Measurements from ENCODE around the gene SDR42E2. TPM values are rescaled to one million over a fixed set of nuclear protein-coding genes. Genes with fewer than 3 reads are reported as not detected.

The SDR42E2 gene
- polyA plus RNA-seq, 1 donor: 0.06 TPM

DNA sequence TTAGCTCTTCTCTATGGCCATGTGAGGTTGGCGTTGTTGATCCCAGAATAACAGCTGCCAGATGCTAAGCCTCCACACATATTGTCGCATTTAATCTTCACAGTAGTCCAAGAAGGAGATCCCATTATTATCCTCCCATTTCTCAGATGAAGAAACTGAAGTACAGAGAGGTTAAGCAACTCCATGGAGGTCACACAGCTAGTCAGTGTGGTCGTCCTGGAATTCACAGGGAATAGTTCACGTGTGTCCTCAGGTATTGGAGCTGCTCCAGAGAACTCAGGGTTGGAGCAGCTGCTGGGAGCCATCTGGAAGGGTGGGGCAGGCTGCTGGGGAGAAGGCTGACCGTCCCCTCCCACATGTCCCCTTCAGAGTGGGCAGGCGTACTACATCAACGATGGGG is 19.5 kb downstream of the SDR42E2 start:
- H3K4me3 ChIP-seq (ENCODE audit: low read length): no peak overlapping the region

DNA sequence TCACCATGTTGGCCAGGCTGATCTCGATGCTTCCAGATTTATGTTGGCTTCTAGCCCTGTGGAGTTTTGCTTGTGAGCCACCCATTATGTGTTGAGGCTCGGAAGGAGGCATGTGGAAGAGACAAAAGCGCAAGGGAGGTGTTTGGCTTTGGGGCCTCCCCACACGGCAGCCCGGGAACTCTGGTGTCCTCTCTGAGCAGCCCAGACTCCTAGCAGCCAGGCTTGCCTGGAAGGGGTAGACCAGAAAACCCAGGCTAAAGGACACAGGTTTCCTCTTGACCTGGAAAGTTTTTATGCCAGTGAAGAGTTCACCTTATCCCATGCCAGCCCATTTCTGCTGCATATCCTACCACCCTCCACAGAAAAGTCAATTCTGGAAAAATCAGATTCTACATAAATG is 21.0 kb downstream of the SDR42E2 start:
- Histone ChIP-seq H3K36me3 (ENCODE audit: control insufficient read depth, insufficient read depth, low read length) (no peaks in the 10 kb centered on the region), H3K4me3 (ENCODE audit: low read length) (no peak overlapping the region), H3K9me3 (ENCODE audit: control insufficient read depth, low read depth, low read length) (no peaks in the 10 kb centered on the region), H3K4me1 (ENCODE audit: control insufficient read depth, insufficient read depth, low read length) (no peaks in the 10 kb centered on the region), H3K27ac (ENCODE audit: low read length) (no peak overlapping the region), H3K27me3 (ENCODE audit: control insufficient read depth, insufficient read depth, low read length) (no peaks in the 10 kb centered on the region)
- WGBS (ENCODE audit: insufficient coverage, low lambda C conversion rate): no CpG with 5 or more reads among the region's 5 CpGs
- no peak for DNase-seq

More for the DNA sequence above, 19.5 kb downstream of the SDR42E2 start:
- Histone ChIP-seq H3K36me3 (ENCODE audit: control insufficient read depth, insufficient read depth, low read length) (no peaks in the 10 kb centered on the region), H3K9me3 (ENCODE audit: control insufficient read depth, low read depth, low read length) (no peaks in the 10 kb centered on the region), H3K27me3 (ENCODE audit: control insufficient read depth, insufficient read depth, low read length) (no peaks in the 10 kb centered on the region), H3K27ac (ENCODE audit: low read length) (no peak overlapping the region), H3K4me1 (ENCODE audit: control insufficient read depth, insufficient read depth, low read length) (no peaks in the 10 kb centered on the region)
- no CpG with 5 or more reads among the region's 7 CpGs for WGBS (ENCODE audit: insufficient coverage, low lambda C conversion rate)
- DNase-seq: no peak

DNA sequence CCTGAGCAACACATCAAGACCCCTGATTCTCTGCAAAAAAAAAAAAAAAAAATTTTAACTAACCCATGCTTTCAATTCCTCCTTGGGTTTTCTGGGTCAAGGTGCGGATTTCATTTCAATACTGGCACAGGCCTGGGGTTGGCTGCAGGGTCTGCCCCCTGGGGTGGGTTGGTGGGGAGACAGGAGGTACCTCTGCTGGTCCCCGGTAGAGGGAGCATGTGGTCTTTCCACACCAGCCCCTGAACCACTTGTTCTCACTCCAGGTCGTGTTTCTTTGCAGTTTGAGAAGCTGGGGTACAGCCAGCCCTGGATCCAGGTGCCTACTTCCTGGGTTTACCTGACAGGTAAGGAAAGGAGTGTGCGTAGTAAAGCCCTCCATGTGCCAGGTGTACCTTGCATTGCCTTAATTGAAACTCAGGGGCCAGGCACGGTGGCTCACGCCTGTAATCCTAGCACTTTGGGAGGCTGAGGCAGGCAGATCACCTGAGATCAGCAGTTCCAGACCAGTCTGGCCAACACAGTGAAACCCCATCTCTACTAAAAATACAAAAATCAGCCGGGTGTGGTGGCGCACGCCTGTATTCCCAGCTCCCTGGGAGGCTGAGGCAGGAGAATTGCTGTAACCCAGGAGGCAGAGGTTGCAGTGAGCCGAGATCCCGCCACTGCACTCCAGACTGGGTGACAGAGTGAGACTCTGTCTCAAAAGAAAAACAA is 21.8 kb downstream of the SDR42E2 start:
- H3K4me1 ChIP-seq (ENCODE audit: control insufficient read depth, insufficient read depth, low read length): peaks cover 4% of the 10 kb centered on the region
- no peak overlapping the region for H3K27ac ChIP-seq (ENCODE audit: low read length)
- no peaks in the 10 kb centered on the region for H3K9me3 ChIP-seq (ENCODE audit: control insufficient read depth, low read depth, low read length)
- H3K4me3 ChIP-seq (ENCODE audit: low read length): no peak overlapping the region
- no peak for DNase-seq
- no peaks in the 10 kb centered on the region for H3K27me3 ChIP-seq (ENCODE audit: control insufficient read depth, insufficient read depth, low read length)
- H3K36me3 ChIP-seq (ENCODE audit: control insufficient read depth, insufficient read depth, low read length): no peaks in the 10 kb centered on the region
- no CpG with 5 or more reads among the region's 11 CpGs for WGBS (ENCODE audit: insufficient coverage, low lambda C conversion rate)

- DNase-seq: no peak
- no peak overlapping the region for H3K4me3 ChIP-seq (ENCODE audit: low read length)
- H3K27me3 ChIP-seq (ENCODE audit: control insufficient read depth, insufficient read depth, low read length): no peaks in the 10 kb centered on the region
- H3K4me1 ChIP-seq (ENCODE audit: control insufficient read depth, insufficient read depth, low read length): peaks cover 10% of the 10 kb centered on the region
- no peak overlapping the region for H3K27ac ChIP-seq (ENCODE audit: low read length)
- H3K36me3 ChIP-seq (ENCODE audit: control insufficient read depth, insufficient read depth, low read length): no peaks in the 10 kb centered on the region
- no CpG with 5 or more reads among the region's 6 CpGs for WGBS (ENCODE audit: insufficient coverage, low lambda C conversion rate)
- H3K9me3 ChIP-seq (ENCODE audit: control insufficient read depth, low read depth, low read length): no peaks in the 10 kb centered on the region
These were observed 22.3 kb downstream of the SDR42E2 start for GRCh38 chr16:22184615-22184968.

- no peak for DNase-seq
- Histone ChIP-seq H3K9me3 (ENCODE audit: control insufficient read depth, low read depth, low read length) (no peaks in the 10 kb centered on the region), H3K4me3 (ENCODE audit: low read length) (no peak overlapping the region), H3K4me1 (ENCODE audit: control insufficient read depth, insufficient read depth, low read length) (peaks cover 12% of the 10 kb centered on the region), H3K27ac (ENCODE audit: low read length) (no peak overlapping the region), H3K27me3 (ENCODE audit: control insufficient read depth, insufficient read depth, low read length) (no peaks in the 10 kb centered on the region), H3K36me3 (ENCODE audit: control insufficient read depth, insufficient read depth, low read length) (no peaks in the 10 kb centered on the region)
- WGBS (ENCODE audit: insufficient coverage, low lambda C conversion rate): no CpG with 5 or more reads among the region's 3 CpGs
These were observed 24.2 kb downstream of the SDR42E2 start for GRCh38 chr16:22186517-22186916.

GRCh38 chr16:22188267-22188594 is 25.9 kb downstream of the SDR42E2 start:
- Histone ChIP-seq H3K27ac (ENCODE audit: low read length) (peak overlapping the region; percentile 14), H3K27me3 (ENCODE audit: control insufficient read depth, insufficient read depth, low read length) (no peaks in the 10 kb centered on the region), H3K36me3 (ENCODE audit: control insufficient read depth, insufficient read depth, low read length) (no peaks in the 10 kb centered on the region), H3K4me3 (ENCODE audit: low read length) (no peak overlapping the region), H3K9me3 (ENCODE audit: control insufficient read depth, low read depth, low read length) (no peaks in the 10 kb centered on the region), H3K4me1 (ENCODE audit: control insufficient read depth, insufficient read depth, low read length) (peaks cover 20% of the 10 kb centered on the region)
- WGBS (ENCODE audit: insufficient coverage, low lambda C conversion rate): 100% methylated on average over 1 of the region's 2 CpGs
- DNase-seq: no peak

DNA sequence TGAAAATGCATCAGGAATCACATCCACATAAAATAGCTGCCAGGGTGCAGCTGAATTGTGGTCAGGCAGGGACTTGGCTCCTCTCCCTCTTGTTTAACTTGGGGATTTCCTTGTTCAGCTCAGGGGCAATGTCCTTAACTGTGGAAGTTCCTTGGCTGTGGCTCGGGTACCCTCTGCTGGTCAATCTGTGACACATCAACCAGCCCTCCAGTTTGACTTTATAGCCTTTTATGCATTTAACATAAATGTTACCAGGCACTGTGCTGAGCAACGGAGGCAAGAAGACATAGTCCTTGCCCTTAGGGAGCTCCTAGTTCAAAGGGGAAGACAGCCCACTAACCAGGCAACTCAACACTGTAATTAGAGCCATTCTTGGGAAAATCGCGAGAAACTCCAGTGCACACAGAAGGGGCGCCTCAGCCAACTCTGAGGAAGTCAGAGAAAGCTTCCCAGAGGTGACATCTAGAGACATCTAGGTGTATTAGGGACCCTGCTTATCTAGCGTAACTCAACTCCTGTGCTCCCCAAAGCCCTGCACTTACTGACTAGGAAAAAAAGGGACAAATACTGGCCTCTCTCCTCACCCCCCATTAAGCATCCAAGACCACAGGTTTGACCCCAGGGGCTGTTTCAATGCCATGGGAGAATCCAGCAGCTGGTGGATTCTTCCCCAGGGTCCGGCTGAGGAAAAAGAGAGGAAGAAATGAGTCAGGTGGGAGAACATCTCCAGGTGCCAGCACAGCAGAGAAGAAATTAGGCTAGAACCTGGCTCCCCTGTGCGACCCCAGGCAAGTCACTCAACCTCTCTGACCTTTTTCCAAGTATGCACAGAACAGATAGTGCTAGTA is 26.5 kb downstream of the SDR42E2 start:
- H3K4me3 ChIP-seq (ENCODE audit: low read length): no peak overlapping the region
- peak; percentile 77 to 84 for DNase-seq
- H3K9me3 ChIP-seq (ENCODE audit: control insufficient read depth, low read depth, low read length): no peaks in the 10 kb centered on the region
- no peaks in the 10 kb centered on the region for H3K36me3 ChIP-seq (ENCODE audit: control insufficient read depth, insufficient read depth, low read length)
- WGBS (ENCODE audit: insufficient coverage, low lambda C conversion rate): no CpG with 5 or more reads among the region's 8 CpGs
- H3K27me3 ChIP-seq (ENCODE audit: control insufficient read depth, insufficient read depth, low read length): no peaks in the 10 kb centered on the region
- peaks cover 20% of the 10 kb centered on the region for H3K4me1 ChIP-seq (ENCODE audit: control insufficient read depth, insufficient read depth, low read length)
- H3K27ac ChIP-seq (ENCODE audit: low read length): peak overlapping the region; percentile 99

- no CpG with 5 or more reads among the region's 18 CpGs for whole genome bisulfite sequencing (ENCODE audit: insufficient coverage, low lambda C conversion rate)
- H3K9me3 ChIP-seq (ENCODE audit: control insufficient read depth, low read depth, low read length): no peaks in the 10 kb centered on the region
- peaks cover 20% of the 10 kb centered on the region for H3K4me1 ChIP-seq (ENCODE audit: control insufficient read depth, insufficient read depth, low read length)
- H3K27me3 ChIP-seq (ENCODE audit: control insufficient read depth, insufficient read depth, low read length): no peaks in the 10 kb centered on the region
- peak overlapping the region; percentile 62 for H3K4me3 ChIP-seq (ENCODE audit: low read length)
- DNase-seq: peak in 1 of 2 donors; percentile 35
- H3K27ac ChIP-seq (ENCODE audit: low read length): peak overlapping the region; percentile 99
- H3K36me3 ChIP-seq (ENCODE audit: control insufficient read depth, insufficient read depth, low read length): no peaks in the 10 kb centered on the region
These were observed 27.3 kb downstream of the SDR42E2 start for GRCh38 chr16:22189473-22190080.

DNA sequence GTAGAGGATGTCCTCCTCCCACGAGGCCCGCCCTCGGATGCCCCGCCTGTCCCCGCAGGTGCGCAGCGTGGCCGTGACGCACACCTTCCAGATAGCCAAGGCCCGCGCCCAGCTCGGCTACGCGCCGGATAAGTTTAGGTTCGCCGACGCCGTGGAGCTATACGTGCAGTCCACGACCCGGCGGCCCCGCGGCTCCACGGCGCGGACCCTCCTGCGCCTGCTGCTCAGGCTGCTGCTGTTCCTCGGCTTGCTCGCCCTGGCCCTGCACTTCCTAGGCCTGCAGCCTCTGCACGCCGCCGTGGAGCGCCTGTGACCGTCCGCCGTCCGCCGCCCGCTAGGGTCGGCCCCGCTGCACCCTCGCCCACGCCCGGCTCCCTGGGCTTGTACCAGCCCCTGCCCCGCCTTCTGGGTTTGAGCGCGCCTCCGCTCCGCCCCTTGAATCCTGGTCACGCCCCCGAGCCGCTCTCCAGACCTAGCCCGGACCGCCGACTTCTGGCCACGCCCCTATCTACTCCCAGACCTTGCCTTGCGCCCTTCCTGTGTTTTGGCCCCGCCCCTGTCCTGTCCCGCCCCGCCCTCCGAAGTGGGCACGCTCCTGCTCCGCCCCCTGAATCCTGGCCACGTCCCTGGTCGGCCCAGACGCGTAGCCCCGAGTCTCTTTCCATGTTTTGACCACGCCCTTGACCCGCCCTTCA is 27.9 kb downstream of the SDR42E2 start:
- no CpG with 5 or more reads among the region's 72 CpGs for WGBS (ENCODE audit: insufficient coverage, low lambda C conversion rate)
- peaks cover 20% of the 10 kb centered on the region for H3K4me1 ChIP-seq (ENCODE audit: control insufficient read depth, insufficient read depth, low read length)
- H3K27ac ChIP-seq (ENCODE audit: low read length): peak overlapping the region; percentile 99
- no peaks in the 10 kb centered on the region for H3K27me3 ChIP-seq (ENCODE audit: control insufficient read depth, insufficient read depth, low read length)
- H3K9me3 ChIP-seq (ENCODE audit: control insufficient read depth, low read depth, low read length): no peaks in the 10 kb centered on the region
- peak; percentile 89 to 99 for DNase-seq
- H3K4me3 ChIP-seq (ENCODE audit: low read length): peak overlapping the region; percentile 62
- no peaks in the 10 kb centered on the region for H3K36me3 ChIP-seq (ENCODE audit: control insufficient read depth, insufficient read depth, low read length)
